NCI-H2196 treated with DMSO at 0.1 percent for 48 hours (cell line): ENCODE data around the gene EXOC6B.

Source experiments
- DNase-seq: peaks from one replicate; lab custom pipeline; 2025; ENCODE audit not compliant: unreplicated experiment; lab: John Stamatoyannopoulos, UW

The EXOC6B gene

GRCh38 chr2:72128059-72128842 lies 697.6 kb downstream of the EXOC6B start:
- no peak for DNase-seq

- DNase-seq: no peak
Observed at GRCh38 chr2:72127401-72128058, 698.3 kb downstream of the EXOC6B start.

- no peak for DNase-seq
Observed at GRCh38 chr2:72126186-72127100, 699.4 kb downstream of the EXOC6B start.
